Vagina (tissue), 2 donors: ENCODE measurements around the gene PRKCQ.

ENCODE experiments used
- CTCF ChIP-seq, 3 experiments: fragments of 450-650 bp in 2 of 3; fragments of 200-600 bp in 1 of 3; sonication (generic) in 1 of 3; IDR thresholded peaks; one replicate each; pipeline ENCODE4 v1.5.1; 2017 to 2019; ENCODE audit warnings: antibody characterized with exemption in 3 of 3, mild to moderate bottlenecking in 2 of 3, moderate library complexity in 2 of 3
- POLR2A ChIP-seq, 2 donors: fragments of 450-650 bp; IDR thresholded peaks; one replicate each; pipeline ENCODE4 v1.6.1; 2017; ENCODE audit warnings: antibody characterized with exemption in 2 of 2, mild to moderate bottlenecking in 2 of 2, moderate library complexity in 2 of 2
- POLR2AphosphoS5 ChIP-seq, 2 donors: sonication (generic); formaldehyde crosslinking; IDR thresholded peaks; one replicate each; pipeline ENCODE4 v1.9.0; 2017; ENCODE audit warnings: antibody characterized with exemption in 2 of 2, mild to moderate bottlenecking in 2 of 2, low read depth in 1 of 2; ENCODE audit not compliant: insufficient read depth in 1 of 2

DNA sequence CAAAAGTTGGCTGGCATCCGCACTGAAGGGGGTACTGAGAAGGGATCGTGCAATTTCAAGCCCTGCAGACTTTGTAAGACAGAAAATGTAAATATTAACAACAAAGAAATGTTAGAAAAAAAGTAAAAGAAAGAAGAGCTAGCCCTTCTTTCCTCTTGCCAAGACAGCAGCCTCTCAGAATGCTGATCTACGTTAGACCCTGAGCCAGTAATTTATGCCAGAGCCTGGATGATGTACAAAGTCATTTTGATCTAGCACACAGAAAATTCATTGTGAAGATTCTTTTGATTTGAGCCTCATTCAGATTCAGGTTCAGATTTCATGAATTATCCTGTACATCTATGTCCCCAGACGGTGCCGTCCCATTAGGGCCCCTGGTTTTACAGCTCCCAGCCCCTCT, 105.2 kb downstream of the PRKCQ start:
- TF ChIP-seq CTCF (IDR thresholded peaks at IDR 0.05), result no peak
- no peak for TF ChIP-seq POLR2AphosphoS5 (IDR thresholded peaks at IDR 0.05; ENCODE audit: insufficient read depth in 1 of 2, low read depth in 1 of 2)
- TF ChIP-seq POLR2A (IDR thresholded peaks at IDR 0.05), result no peak
